Activated T-cell treated with anti-CD3 and anti-CD28 coated beads for 24 hours (primary cell): ENCODE results near the gene PKP3.
A peak's percentile ranks its signal among the peaks of the same experiment; 100 is the strongest.
"Not testable (repeated sequence)": the region's sequence is repeated elsewhere in the genome, so short reads cannot be mapped to it uniquely, and the experiment has no call there.

Experiments used
- DNase-seq: peaks from one replicate; pipeline ENCODE4 v3.0.0-alpha.2; 2020; ENCODE audit warnings: low read depth

The PKP3 gene

DNA sequence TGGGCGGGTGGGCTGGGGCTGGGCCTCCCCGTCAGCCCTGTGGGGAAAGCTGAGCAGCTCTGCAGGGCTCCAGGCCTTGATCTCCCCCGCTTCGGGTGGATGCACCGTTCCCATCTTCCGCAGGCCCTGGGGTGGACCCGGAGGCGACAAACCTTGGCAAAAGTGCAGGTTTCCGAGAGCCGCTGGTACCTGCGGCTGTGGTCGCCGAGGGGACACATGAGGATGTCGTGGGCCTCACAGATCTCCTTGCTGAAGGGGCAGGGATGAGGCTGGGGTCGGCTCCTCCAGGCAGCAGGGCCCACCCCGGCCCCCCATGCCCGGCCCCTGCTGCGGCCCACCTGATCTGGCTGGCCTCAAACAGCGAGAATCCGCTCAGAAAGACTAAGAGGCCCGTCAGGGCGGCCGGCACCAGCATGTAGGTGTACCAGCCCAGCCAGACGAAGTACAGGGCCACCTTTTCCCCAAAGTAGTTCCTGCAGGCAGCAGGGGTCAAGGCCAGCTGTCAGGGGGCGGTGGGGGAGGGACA, 36.0 kb downstream of the PKP3 start:
- no peak for DNase-seq

DNA sequence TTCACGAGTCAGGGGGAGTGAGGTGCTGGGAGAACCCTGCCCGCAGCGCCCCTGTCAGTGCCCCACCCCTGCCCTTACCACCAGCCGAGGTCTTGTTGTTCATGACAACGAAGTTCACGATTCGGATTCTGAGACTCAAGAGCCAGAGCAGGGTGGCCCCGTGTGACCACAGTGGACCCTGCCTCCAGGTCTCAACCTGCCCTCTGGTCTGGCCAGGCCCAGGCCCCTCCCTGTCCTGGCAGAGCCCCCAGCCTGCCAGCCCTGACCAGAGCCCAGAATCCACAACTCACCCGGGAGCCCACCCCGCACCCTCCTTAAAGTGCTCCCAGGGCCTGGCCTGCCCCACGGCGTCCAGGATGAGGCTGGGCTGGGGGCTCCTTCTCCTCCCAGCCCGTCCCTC, 37.9 kb downstream of the PKP3 start:
- DNase-seq: no peak

GRCh38 chr11:432501-433100, 38.6 kb downstream of the PKP3 start:
- no peak for DNase-seq

GRCh38 chr11:433111-433510, 39.1 kb downstream of the PKP3 start:
- no peak for DNase-seq

DNA sequence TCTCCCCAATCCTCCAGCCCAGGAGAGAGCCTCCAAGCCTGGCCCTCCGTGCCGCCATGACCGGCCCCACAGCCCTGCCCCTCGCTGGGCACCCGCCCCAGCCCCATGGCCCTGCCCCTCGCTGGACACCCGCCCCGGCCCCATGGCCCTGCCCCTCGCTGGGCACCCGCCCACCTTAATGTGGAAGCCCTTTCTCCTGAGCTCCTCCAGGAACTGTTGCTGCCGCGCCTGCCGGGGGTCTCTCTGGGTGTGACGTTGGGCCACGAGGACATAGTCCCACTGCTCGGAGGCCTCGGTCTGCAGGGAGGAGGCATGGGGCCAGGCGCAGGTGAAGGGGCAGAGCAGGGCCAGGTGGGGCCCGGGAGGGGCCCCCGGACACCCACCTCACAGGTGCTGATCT, 39.6 kb downstream of the PKP3 start:
- DNase-seq: no peak

- no peak for DNase-seq
Measured at GRCh38 chr11:434496-434895, 40.5 kb downstream of the PKP3 start.

GRCh38 chr11:434999-435740, 41.2 kb downstream of the PKP3 start:
- not testable (repeated sequence) for DNase-seq

GRCh38 chr11:437228-437870, 43.3 kb downstream of the PKP3 start:
- no peak for DNase-seq

GRCh38 chr11:438101-438844, 44.3 kb downstream of the PKP3 start:
- no peak for DNase-seq

- DNase-seq: no peak
Measured at GRCh38 chr11:439315-440064, 45.5 kb downstream of the PKP3 start.

DNA sequence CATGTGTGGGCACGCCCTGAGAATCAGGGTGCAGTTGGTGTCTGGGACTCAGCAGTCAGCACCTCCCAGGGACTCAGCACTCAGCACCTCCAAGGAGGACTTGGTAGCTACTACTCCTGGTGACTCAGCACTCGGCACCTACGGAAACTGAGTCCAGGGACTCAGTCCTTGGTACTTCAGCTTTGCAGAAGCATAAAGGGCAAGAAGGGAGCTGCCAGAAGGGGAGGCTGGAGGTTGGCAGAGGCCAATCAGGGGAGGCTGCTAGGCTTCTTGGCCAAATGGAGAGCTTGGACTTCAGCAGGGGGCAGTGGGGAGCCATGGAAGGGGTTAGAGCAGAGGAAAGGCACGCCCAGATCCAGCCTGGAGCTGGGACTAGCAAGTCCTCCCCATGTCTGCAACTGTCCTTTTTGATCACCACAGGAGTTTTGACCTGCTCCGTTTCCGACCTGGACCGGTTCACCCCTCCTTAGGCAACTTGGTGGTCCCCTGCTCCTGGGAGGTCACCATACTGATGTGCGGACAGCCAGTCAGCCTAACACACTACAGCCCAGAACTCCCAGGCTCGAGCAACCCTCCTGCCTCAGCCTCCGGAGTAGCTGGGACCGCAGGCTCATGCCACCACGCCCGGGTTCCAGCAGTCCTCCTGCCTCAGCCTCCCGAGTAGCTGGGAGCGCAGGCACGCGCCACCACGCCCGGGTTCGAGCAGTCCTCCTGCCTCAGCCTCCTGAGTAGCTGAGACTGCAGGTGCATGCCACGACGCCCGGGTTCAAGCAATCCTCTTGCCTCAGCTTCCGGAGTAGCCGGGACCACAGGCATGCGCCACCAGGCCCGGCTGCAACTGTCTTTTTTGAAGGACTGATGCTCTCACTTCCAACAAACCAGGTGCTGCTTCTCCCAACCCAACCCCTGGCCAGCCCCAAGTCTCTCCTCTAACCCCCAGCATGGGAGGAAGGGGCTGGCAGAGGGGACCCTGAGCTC, 46.3 kb downstream of the PKP3 start:
- no peak for DNase-seq

- DNase-seq: no peak
Measured at GRCh38 chr11:441043-441417, 47.0 kb downstream of the PKP3 start.

DNA sequence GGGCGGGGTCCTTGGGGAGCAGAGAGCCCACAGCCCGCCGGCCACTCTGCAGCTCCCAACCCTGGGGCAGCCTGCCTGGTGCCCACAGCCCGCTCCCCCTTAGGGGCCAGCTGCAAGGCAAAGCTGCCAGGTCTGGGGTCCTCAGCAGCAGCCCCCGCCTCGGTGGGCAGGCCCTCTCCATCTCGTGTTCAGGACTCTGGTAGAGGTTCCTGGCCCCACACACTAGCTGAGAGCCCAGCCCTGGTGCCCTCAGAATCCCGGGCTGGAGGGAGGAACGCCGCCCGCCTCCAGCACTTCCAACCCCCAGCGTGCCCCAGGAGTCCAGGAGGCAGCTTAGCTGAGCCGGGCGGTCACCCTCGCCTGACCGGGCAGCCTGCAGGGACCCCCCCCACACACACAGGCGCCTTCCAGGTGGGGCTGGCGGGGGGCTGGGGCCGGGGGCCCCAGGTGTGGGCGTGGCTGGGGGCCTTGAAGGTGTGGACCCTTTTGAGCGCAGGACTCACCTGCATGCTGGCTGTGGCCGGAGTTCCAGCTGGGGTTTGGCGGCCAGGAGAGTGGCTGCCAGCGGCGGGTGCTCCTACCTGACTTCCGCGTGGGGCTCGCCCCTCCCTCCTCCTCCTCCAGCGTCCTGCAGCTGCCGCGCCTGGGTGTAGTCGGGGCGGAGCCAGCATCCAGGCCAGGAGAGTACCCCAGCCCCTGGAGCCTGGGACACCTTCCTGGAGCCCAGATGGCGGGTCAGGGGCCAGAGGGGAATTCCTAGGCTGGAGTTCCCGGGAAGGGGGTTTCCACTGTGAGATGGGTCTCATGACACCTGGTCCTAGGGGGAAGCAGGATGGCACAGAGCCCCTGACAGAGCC, 47.6 kb downstream of the PKP3 start, which contains the start of gene ANO9:
Gene ANO9, minus strand, starts transcription at position 594 of the 857 bp plus-strand sequence. Its CDS starts 85 bp downstream, at position 509.
- DNase-seq: peak; percentile 49

GRCh38 chr11:442611-443081, 48.6 kb downstream of the PKP3 start:
- no peak for DNase-seq

DNA sequence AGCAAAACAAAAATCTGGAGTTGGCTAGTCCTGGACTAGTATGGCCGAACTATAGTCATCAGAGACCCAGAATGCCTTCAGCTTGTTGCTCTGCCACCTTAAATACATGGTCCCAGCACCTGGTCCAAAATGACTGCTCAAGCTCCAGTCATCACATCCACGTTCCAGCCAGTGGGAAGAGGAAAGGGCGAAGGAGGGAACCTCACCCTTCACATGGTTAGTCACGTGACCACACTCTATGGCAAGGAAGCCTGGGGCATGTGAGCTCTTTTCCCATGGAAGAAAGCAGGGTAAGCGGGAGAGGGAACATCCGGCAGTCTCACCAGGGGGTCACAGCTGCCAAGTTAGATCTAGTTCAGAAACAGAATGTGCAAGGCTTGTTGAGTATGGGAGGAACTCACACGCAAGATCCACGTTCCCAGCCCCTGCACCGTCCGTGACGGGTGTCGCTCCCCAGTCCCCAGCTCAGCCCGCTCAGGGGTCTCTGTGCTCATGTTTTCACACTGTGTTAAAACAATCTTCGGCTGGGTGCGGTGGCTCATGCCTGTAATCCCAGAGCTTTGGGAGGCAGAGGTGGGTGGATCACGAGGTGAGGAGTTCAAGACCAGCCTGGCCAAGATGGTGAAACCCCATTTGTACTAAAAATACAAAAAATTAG, 49.7 kb downstream of the PKP3 start:
- DNase-seq: no peak

- no peak for DNase-seq
Measured at GRCh38 chr11:444396-445144, 50.6 kb downstream of the PKP3 start.

DNA sequence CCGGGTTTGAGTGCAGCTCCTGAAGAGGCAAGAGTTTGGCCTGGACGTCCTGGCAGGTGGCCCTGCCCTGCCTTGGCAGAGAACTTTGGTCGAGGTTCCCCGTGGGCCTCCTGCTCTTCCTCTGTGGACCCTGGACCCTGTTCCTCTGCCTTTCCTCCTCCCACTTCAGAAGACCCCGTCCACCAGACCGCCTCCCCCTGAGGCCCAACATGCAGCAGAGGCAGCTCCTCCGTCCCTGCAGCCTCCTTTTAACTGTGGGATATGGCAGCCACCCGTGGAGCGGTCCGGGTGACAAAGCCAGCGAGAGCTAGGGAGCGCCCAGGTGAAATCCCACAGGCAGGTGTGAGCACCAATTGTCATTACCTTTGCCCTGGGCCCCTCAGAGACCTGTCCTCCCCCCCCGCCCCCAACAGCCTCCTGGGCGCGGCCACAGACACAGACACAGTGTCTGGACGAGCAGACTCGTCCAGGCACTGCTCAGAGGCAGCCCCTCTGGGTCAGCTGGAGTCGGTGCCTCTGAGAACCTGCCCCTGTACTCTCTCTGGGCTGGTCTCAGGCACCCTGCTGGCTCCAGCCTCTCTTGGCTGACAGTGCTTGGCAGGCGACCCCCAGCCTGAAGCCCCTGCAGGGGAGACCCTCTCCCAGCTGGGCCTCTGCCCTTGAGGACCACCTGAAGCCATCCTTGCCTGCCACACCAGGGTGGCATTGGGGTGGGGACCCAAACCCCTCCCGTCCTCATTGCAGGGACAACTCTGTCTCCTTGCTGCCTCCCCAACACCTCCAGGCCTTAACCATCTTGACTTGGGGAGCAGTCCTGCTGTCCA, 52.0 kb downstream of the PKP3 start:
- DNase-seq: no peak
